MM.1S (cell line): ENCODE data around the gene BPIFB1.

ENCODE experiments used
- DNase-seq: peaks from one replicate; pipeline ENCODE4 v3.0.0-alpha.2; 2015
- H2AFZ ChIP-seq: fragments of 300-600 bp; sonication (generic); 2 replicates; pipeline ENCODE4 v1.6.0; 2016; ENCODE audit warnings: antibody characterized with exemption, low read length
- H3F3A ChIP-seq: fragments of 300-600 bp; sonication (generic); 2 replicates; pipeline ENCODE4 v1.6.1; 2016; ENCODE audit warnings: mild to moderate bottlenecking, antibody characterized with exemption, low read length, moderate library complexity, mixed read lengths; ENCODE audit not compliant: insufficient read depth
- H3K27ac ChIP-seq: fragments of 300-600 bp; sonication (generic); 2 replicates; pipeline ENCODE4 v1.5.1; 2016; ENCODE audit warnings: mild to moderate bottlenecking, low read length
- H3K27me3 ChIP-seq: fragments of 300-600 bp; sonication (generic); replicated peaks from 2 replicates; pipeline ENCODE4 v1.6.0; 2016; ENCODE audit warnings: low read length; ENCODE audit not compliant: insufficient read depth
- H3K36me3 ChIP-seq: fragments of 300-600 bp; sonication (generic); replicated peaks from 2 replicates; pipeline ENCODE4 v1.6.1; 2016; ENCODE audit warnings: mild to moderate bottlenecking, low read length, mixed read lengths; ENCODE audit not compliant: insufficient read depth
- H3K4me1 ChIP-seq: fragments of 300-600 bp; sonication (generic); 2 replicates; pipeline ENCODE4 v1.6.1; 2016; ENCODE audit warnings: low read length, mixed read lengths
- H3K4me2 ChIP-seq: fragments of 300-600 bp; sonication (generic); 2 replicates; pipeline ENCODE4 v1.6.0; 2016; ENCODE audit warnings: low read depth, low read length
- H3K4me3 ChIP-seq: fragments of 300-600 bp; sonication (generic); 2 replicates; pipeline ENCODE4 v1.5.1; 2016; ENCODE audit warnings: low read length, mixed read lengths
- H3K79me2 ChIP-seq: fragments of 300-600 bp; sonication (generic); 2 replicates; pipeline ENCODE4 v1.6.1; 2016; ENCODE audit warnings: mixed run types, low read length, mixed read lengths
- H3K9ac ChIP-seq: fragments of 300-600 bp; sonication (generic); 2 replicates; pipeline ENCODE4 v1.6.1; 2016; ENCODE audit warnings: low read length, mixed read lengths
- H3K9me2 ChIP-seq: fragments of 300-600 bp; sonication (generic); replicated peaks from 2 replicates; pipeline ENCODE4 v1.6.1; 2016; ENCODE audit warnings: mild to moderate bottlenecking, low read length, mixed read lengths; ENCODE audit not compliant: insufficient read depth
- H3K9me3 ChIP-seq: fragments of 300-600 bp; sonication (generic); replicated peaks from 2 replicates; pipeline ENCODE4 v1.6.1; 2016; ENCODE audit warnings: mild to moderate bottlenecking, low read length, mixed read lengths; ENCODE audit not compliant: insufficient read depth
- H4K20me1 ChIP-seq: fragments of 300-600 bp; sonication (generic); 2 replicates; pipeline ENCODE4 v1.6.1; 2016; ENCODE audit warnings: mild to moderate bottlenecking, low read length, moderate library complexity, mixed read lengths; ENCODE audit not compliant: insufficient read depth
- CTCF ChIP-seq: fragments of 300-600 bp; sonication (generic); IDR thresholded peaks from 2 replicates; pipeline ENCODE4 v1.5.1; 2016; ENCODE audit warnings: antibody characterized with exemption, low read length, mixed read lengths
- EZH2 ChIP-seq: fragments of 300-600 bp; sonication (generic); optimal IDR thresholded peaks from 2 replicates; pipeline ENCODE3; 2017; ENCODE audit warnings: low read depth, mild to moderate bottlenecking, antibody characterized with exemption, low read length, mixed read lengths
- EZH2phosphoT487 ChIP-seq: fragments of 300-600 bp; sonication (generic); IDR thresholded peaks from 2 replicates; pipeline ENCODE4 v1.6.1; 2018; ENCODE audit warnings: antibody characterized with exemption, low read length

BPIFB1 gene

GRCh38 chr20:33277471-33278441 is 5.3 kb upstream of the BPIFB1 start:
- H3K4me2 ChIP-seq, result no peak overlapping the region

GRCh38 chr20:33278700-33279099 is 4.3 kb upstream of the BPIFB1 start:
- Histone ChIP-seq H3K27me3 (peaks cover 88% of the 10 kb centered on the region), H3K27ac (no peak overlapping the region), H3F3A (no peaks in the 10 kb centered on the region), H2AFZ (no peak overlapping the region), H4K20me1 (no peaks in the 10 kb centered on the region), H3K4me1 (no peaks in the 10 kb centered on the region), H3K79me2 (no peaks in the 10 kb centered on the region), H3K4me3 (no peak overlapping the region), H3K36me3 (no peaks in the 10 kb centered on the region), H3K9ac (no peak overlapping the region), H3K9me3 (no peaks in the 10 kb centered on the region), H3K9me2 (no peaks in the 10 kb centered on the region), H3K4me2 (no peak overlapping the region)
- TF ChIP-seq EZH2phosphoT487 (no peak), EZH2 (no peak), CTCF (no peak)
- no peak for DNase-seq

More at GRCh38 chr20:33277471-33278441, 5.3 kb upstream of the BPIFB1 start:
- Histone ChIP-seq H4K20me1 (no peaks in the 10 kb centered on the region), H3K27ac (no peak overlapping the region), H2AFZ (no peak overlapping the region), H3K27me3 (peaks cover 88% of the 10 kb centered on the region), H3K4me3 (no peak overlapping the region), H3K4me1 (no peaks in the 10 kb centered on the region), H3F3A (no peaks in the 10 kb centered on the region), H3K9ac (no peak overlapping the region), H3K79me2 (no peaks in the 10 kb centered on the region), H3K9me3 (no peaks in the 10 kb centered on the region), H3K9me2 (no peaks in the 10 kb centered on the region), H3K36me3 (no peaks in the 10 kb centered on the region)
- DNase-seq, result no peak
- no peak for TF ChIP-seq CTCF
- no peak for TF ChIP-seq EZH2
- TF ChIP-seq EZH2phosphoT487, result no peak

GRCh38 chr20:33279261-33279910 is 3.6 kb upstream of the BPIFB1 start:
- Histone ChIP-seq H3F3A (no peaks in the 10 kb centered on the region), H3K27me3 (peaks cover 87% of the 10 kb centered on the region), H3K79me2 (no peaks in the 10 kb centered on the region), H2AFZ (no peak overlapping the region), H3K36me3 (no peaks in the 10 kb centered on the region), H3K4me2 (no peak overlapping the region), H3K4me3 (no peak overlapping the region), H3K9me2 (no peaks in the 10 kb centered on the region), H3K9me3 (no peaks in the 10 kb centered on the region), H3K27ac (no peak overlapping the region), H3K4me1 (no peaks in the 10 kb centered on the region), H4K20me1 (no peaks in the 10 kb centered on the region), H3K9ac (no peak overlapping the region)
- no peak for TF ChIP-seq EZH2
- no peak for TF ChIP-seq EZH2phosphoT487
- no peak for TF ChIP-seq CTCF
- no peak for DNase-seq
